Lung (tissue), 12 donors: ENCODE measurements around the gene SLC39A7. TPM values are rescaled to one million over a fixed set of nuclear protein-coding genes. Genes with fewer than 3 reads are reported as not detected.

Experiments
- ATAC-seq: fragments of 200-7000 bp; cut with Tn5 transposase; one replicate; pipeline ENCODE4 v1.9.1; 2020; ENCODE audit warnings: moderate number of reproducible peaks; ENCODE audit not compliant: insufficient read depth, low FRiP score
- DNase-seq, 3 donors: peaks; one replicate each; pipeline ENCODE4 v3.0.0-alpha.2; 2013 to 2017
- H3K27ac ChIP-seq, 2 donors: one replicate each; pipeline ENCODE4 v1.5.1; 2013; ENCODE audit warnings: mild to moderate bottlenecking in 2 of 2, moderate library complexity in 2 of 2, control low read depth in 1 of 2, inconsistent platforms in 1 of 2, low read depth in 1 of 2, low read length in 1 of 2
- H3K27me3 ChIP-seq, 3 donors: one replicate each; pipeline ENCODE4 v1.5.1; 2013; ENCODE audit warnings: low read length in 2 of 3; ENCODE audit not compliant: control insufficient read depth in 3 of 3, insufficient read depth in 3 of 3
- H3K36me3 ChIP-seq, 4 donors: one replicate each; pipeline ENCODE4 v1.5.1; 2013; ENCODE audit warnings: low read length in 4 of 4, mild to moderate bottlenecking in 1 of 4, moderate library complexity in 1 of 4; ENCODE audit not compliant: control insufficient read depth in 4 of 4, insufficient read depth in 4 of 4
- H3K4me1 ChIP-seq, 5 donors: one replicate each; pipeline ENCODE4 v1.5.1; 2013; ENCODE audit warnings: low read length in 5 of 5, mild to moderate bottlenecking in 2 of 5, moderate library complexity in 1 of 5; ENCODE audit not compliant: control insufficient read depth in 5 of 5, insufficient read depth in 5 of 5
- H3K4me3 ChIP-seq: one replicate; pipeline ENCODE4 v1.5.1; 2013; ENCODE audit warnings: mild to moderate bottlenecking, control low read depth, moderate library complexity
- H3K9ac ChIP-seq, 2 donors: one replicate each; pipeline ENCODE4 v1.5.1; 2013; ENCODE audit warnings: low read length in 2 of 2, control low read depth in 1 of 2; ENCODE audit not compliant: insufficient read depth in 1 of 2
- H3K9me3 ChIP-seq, 4 donors: one replicate each; pipeline ENCODE4 v1.5.1; 2013; ENCODE audit warnings: low read length in 3 of 4, mild to moderate bottlenecking in 1 of 4, moderate library complexity in 1 of 4; ENCODE audit not compliant: control insufficient read depth in 4 of 4, insufficient read depth in 3 of 4
- CTCF ChIP-seq: IDR thresholded peaks from 2 replicates; pipeline ENCODE4 v1.5.1; 2012; ENCODE audit warnings: mild to moderate bottlenecking; ENCODE audit errors: control extremely low read depth, extremely low read depth
- WGBS, 2 donors: extraction: QIAGEN DNeasy Blood & Tissue Kit; methylation state at CpG; one replicate each; pipeline ENCODE4 v1.1.7; 2013; 5-methylcytosine and 5-hydroxymethylcytosine counted together
- polyA plus RNA-seq, 2 donors: library from polyadenylated mRNA; stranded (reverse); fragments of 200-250 nt; gene quantifications; one replicate each; pipeline ENCODE4 v1.2.1, GENCODE V29; 2013
- total RNA-seq, 2 donors: library from RNA; depleted of rRNA in 1 of 2; stranded (reverse); fragments of >200 nt in 1 of 2; gene quantifications; one replicate each; pipeline ENCODE4 v1.2.1, GENCODE V29; 2014 to 2021
- donor health status: control.
- donor health status: control.
- donor health status: Bipolar disorder and iron deficiency.
- donor health status: healthy.
- donor health status: DM: yes; HTN: yes; CAD: no.

Gene SLC39A7
- total and polyA plus RNA-seq, 4 donors: 53.6 to 164 (median 100) TPM

- Histone ChIP-seq H3K4me1 (peaks cover 8 to 36% (median 19%) of the 10 kb centered on the region in 5 donors), H3K9me3 (no peaks in the 10 kb centered on the region), H3K36me3 (peaks cover 0 to 47% (median 40%) of the 10 kb centered on the region in 4 donors), H3K27ac (peak overlapping the region in 1 of 2 donors; percentile 95), H3K27me3 (no peaks in the 10 kb centered on the region), H3K9ac (peak overlapping the region in 1 of 2 donors; percentile 41), H3K4me3 (no peak overlapping the region)
- no peak for DNase-seq
- 42 to 53% methylated on average over 3 of the region's 3 CpGs for WGBS, 2 donors
- TF ChIP-seq CTCF: no peak
- ATAC-seq: no peak
These were observed 1.7 kb upstream of the SLC39A7 start for GRCh38 chr6:33198853-33199436.

- peak; percentile 68 to 78 (median 74) for DNase-seq
- 1 to 3% methylated on average over 17 to 26 of the region's 26 CpGs for WGBS, 2 donors
- peaks cover 0 to 45% (median 37%) of the 10 kb centered on the region in 4 donors for H3K36me3 ChIP-seq
These were observed 914 bp upstream of the SLC39A7 start for GRCh38 chr6:33199687-33200218.

GRCh38 chr6:33201147-33201545 is 479 bp downstream of the SLC39A7 start:
- peak overlapping the region; percentile 63 to 91 for H3K9ac ChIP-seq
- peak overlapping the region; percentile 88 for H3K4me3 ChIP-seq
- 5 to 7% methylated on average over 14 of the region's 14 CpGs for WGBS, 2 donors
- H3K4me1 ChIP-seq: peaks cover 11 to 50% (median 25%) of the 10 kb centered on the region in 5 donors
- no peak for ATAC-seq
- H3K27ac ChIP-seq: peak overlapping the region; percentile 94 to 95
- no peaks in the 10 kb centered on the region for H3K27me3 ChIP-seq
- H3K9me3 ChIP-seq: no peaks in the 10 kb centered on the region
- no peak for TF ChIP-seq CTCF
- peaks cover 0 to 32% (median 24%) of the 10 kb centered on the region in 4 donors for H3K36me3 ChIP-seq
- DNase-seq: no peak

More at GRCh38 chr6:33199687-33200218, 914 bp upstream of the SLC39A7 start:
- peak overlapping the region; percentile 94 to 95 for H3K27ac ChIP-seq
- peaks cover 11 to 40% (median 20%) of the 10 kb centered on the region in 5 donors for H3K4me1 ChIP-seq
- no peak for TF ChIP-seq CTCF
- H3K9ac ChIP-seq: peak overlapping the region; percentile 41 to 72
- H3K9me3 ChIP-seq: no peaks in the 10 kb centered on the region
- peak; percentile 22 for ATAC-seq
- no peaks in the 10 kb centered on the region for H3K27me3 ChIP-seq
- H3K4me3 ChIP-seq: peak overlapping the region; percentile 70
